ENCODE results near the gene HCFC2. TPM values are rescaled to one million over a fixed set of nuclear protein-coding genes. Genes with fewer than 3 reads are reported as not detected.
"Not testable (repeated sequence)": the region's sequence is repeated elsewhere in the genome, so short reads cannot be mapped to it uniquely, and the experiment has no call there.

The HCFC2 gene
- total RNA-seq, 1 donor from 2014 or later: 19.4 TPM

GRCh38 chr12:104109446-104110271 is 45.3 kb downstream of the HCFC2 start:
- no peaks in the 10 kb centered on the region for H3K9me3 ChIP-seq
- H3K4me1 ChIP-seq: peaks cover 8% of the 10 kb centered on the region
- no peak overlapping the region for H3K4me3 ChIP-seq
- H3K27me3 ChIP-seq: no peaks in the 10 kb centered on the region
- H3K36me3 ChIP-seq: peaks cover 6% of the 10 kb centered on the region
- no peak overlapping the region for H3K27ac ChIP-seq
- no peak for TF ChIP-seq CTCF (IDR thresholded peaks at IDR 0.05)
- intact Hi-C loops (cut with DNase I): no loop called here
- DNase-seq: no peak
- ATAC-seq: no peak

- H3K27ac ChIP-seq; H3K27me3 ChIP-seq; H3K4me3 ChIP-seq; H3K9me3 ChIP-seq; ATAC-seq; intact Hi-C loops (cut with DNase I); H3K4me1 ChIP-seq; DNase-seq: not testable (repeated sequence)
- peaks cover 38% of the 10 kb centered on the region for H3K36me3 ChIP-seq
These were observed 50.7 kb downstream of the HCFC2 start for GRCh38 chr12:104114834-104115586.

GRCh38 chr12:104115587-104115975 is 51.2 kb downstream of the HCFC2 start:
- Histone ChIP-seq H3K4me1 (no peaks in the 10 kb centered on the region), H3K9me3 (no peaks in the 10 kb centered on the region), H3K27me3 (no peaks in the 10 kb centered on the region), H3K27ac (no peak overlapping the region), H3K36me3 (peaks cover 44% of the 10 kb centered on the region), H3K4me3 (no peak overlapping the region)
- DNase-seq: no peak
- TF ChIP-seq CTCF (IDR thresholded peaks at IDR 0.05): no peak
- intact Hi-C loops (cut with DNase I): no loop called here
- no peak for ATAC-seq

- intact Hi-C loops (cut with DNase I): no loop called here
- Histone ChIP-seq H3K27ac (no peak overlapping the region), H3K27me3 (no peaks in the 10 kb centered on the region), H3K36me3 (peaks cover 91% of the 10 kb centered on the region), H3K4me1 (no peaks in the 10 kb centered on the region), H3K4me3 (no peak overlapping the region), H3K9me3 (no peaks in the 10 kb centered on the region)
- peak; percentile 50 for ATAC-seq
- no peak for TF ChIP-seq CTCF (IDR thresholded peaks at IDR 0.05)
- no peak for DNase-seq
These were observed 56.7 kb downstream of the HCFC2 start for GRCh38 chr12:104121001-104121400.

- ATAC-seq: no peak
- H3K36me3 ChIP-seq: peaks cover 97% of the 10 kb centered on the region
- no peak for DNase-seq
- no peaks in the 10 kb centered on the region for H3K9me3 ChIP-seq
- intact Hi-C loops (cut with DNase I): no loop called here
- TF ChIP-seq CTCF (IDR thresholded peaks at IDR 0.05): no peak
- H3K27ac ChIP-seq: no peak overlapping the region
- H3K4me1 ChIP-seq: no peaks in the 10 kb centered on the region
- H3K27me3 ChIP-seq: no peaks in the 10 kb centered on the region
- no peak overlapping the region for H3K4me3 ChIP-seq
These were observed 58.0 kb downstream of the HCFC2 start for GRCh38 chr12:104122298-104122697.

GRCh38 chr12:104126548-104126947 is 62.2 kb downstream of the HCFC2 start:
- Histone ChIP-seq H3K27me3 (no peaks in the 10 kb centered on the region), H3K27ac (no peak overlapping the region), H3K36me3 (peaks cover 73% of the 10 kb centered on the region), H3K4me3 (no peak overlapping the region), H3K4me1 (peaks cover 13% of the 10 kb centered on the region), H3K9me3 (no peaks in the 10 kb centered on the region)
- no peak for DNase-seq
- TF ChIP-seq CTCF (IDR thresholded peaks at IDR 0.05): no peak
- ATAC-seq: no peak
- intact Hi-C loops (cut with DNase I): no loop called here
